GM18498 (cell line): ENCODE data around the gene PHEX.

Experiments
- ATAC-seq: cut with Tn5 transposase; IDR thresholded peaks from one replicate; pipeline ENCODE4 v1.9.1; 2021; ENCODE audit warnings: mild to moderate bottlenecking, moderate library complexity; ENCODE audit not compliant: unreplicated experiment

Gene PHEX

GRCh38 chrX:22097012-22097694 is 65.0 kb downstream of the PHEX start:
- ATAC-seq, result no peak

GRCh38 chrX:22105231-22105630 is 73.1 kb downstream of the PHEX start:
- no peak for ATAC-seq

- ATAC-seq, result no peak
Measured at GRCh38 chrX:22105971-22106370, 73.8 kb downstream of the PHEX start.

DNA sequence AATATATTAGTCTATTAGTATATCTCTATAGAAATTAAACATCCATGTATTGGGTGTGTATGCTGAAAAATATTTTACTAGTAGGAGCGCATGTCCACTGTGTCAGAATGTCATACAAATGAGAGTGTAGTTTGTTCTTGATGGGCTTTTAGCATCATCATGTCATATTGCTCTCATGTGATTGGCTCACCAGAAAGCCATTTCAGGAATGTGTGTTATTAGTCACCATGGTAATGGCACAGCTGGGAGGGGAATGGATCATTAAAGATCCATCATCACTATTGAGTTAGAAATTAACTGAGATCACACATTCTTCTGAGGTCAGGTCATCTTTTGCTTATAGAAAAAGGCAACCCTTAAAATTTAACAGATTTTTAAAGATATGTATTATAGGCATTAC is 77.3 kb downstream of the PHEX start:
- no peak for ATAC-seq

GRCh38 chrX:22110729-22111494 is 78.8 kb downstream of the PHEX start:
- no peak for ATAC-seq

DNA sequence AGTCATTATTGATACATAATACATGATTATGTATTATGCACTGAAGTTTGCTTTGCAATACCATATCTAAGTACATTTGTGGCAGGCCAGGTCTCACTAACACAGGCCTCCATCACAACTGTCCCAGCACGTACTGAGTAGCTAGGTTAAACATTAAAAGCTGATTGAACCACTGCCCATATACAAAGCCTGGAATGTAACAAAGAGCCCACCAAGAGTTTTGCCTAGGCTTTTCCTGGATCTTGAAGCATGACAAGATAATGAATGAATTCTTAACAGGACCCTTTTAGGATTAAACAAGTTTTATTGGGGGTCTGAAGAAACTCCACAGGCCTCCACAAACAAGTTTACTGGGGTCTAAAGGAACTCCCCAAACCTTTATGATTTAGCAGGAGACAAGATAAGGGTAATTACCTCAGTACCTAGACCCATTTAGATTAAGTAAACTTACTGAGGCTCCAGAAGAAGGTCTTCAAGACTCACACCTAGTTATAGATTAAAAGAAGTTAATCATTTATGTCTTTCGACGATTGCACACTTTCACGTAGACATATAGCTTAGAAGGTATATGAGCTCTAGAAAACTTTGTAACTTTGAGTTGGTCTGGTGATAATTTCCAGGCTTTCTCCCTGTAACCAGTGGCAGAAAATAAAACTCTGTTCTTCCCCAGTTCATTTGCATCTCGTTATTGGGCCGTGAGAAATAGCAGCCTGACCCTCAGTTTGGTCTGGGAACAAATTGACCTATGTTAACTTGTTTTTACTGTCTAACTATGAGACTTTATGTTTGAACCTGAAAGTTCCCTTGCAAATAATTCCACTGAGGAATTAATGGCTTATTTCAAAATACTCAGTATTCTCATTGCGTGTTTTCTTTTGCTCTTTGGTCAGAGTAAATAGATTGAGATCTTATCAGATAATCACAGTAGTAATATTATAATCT is 84.8 kb downstream of the PHEX start:
- ATAC-seq, result no peak

DNA sequence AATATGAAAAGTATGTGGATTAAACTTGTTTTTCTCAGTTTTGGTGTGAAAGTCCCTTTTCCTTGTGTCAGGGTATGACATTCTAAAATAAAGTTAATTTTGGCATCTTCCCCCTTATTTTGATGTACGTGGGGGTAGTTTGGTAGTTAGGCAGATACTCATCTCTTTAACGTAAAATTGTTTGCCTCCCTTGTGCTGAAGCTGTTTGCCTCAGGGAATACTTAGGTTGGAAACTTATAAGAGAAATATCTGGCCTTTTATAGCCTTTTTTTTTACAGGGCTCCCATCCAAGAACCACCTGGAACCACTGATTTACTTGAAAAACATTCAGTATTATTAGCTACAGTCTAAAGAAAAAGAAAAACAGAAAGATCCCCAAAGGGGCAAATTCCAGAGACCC is 85.5 kb downstream of the PHEX start:
- no peak for ATAC-seq

DNA sequence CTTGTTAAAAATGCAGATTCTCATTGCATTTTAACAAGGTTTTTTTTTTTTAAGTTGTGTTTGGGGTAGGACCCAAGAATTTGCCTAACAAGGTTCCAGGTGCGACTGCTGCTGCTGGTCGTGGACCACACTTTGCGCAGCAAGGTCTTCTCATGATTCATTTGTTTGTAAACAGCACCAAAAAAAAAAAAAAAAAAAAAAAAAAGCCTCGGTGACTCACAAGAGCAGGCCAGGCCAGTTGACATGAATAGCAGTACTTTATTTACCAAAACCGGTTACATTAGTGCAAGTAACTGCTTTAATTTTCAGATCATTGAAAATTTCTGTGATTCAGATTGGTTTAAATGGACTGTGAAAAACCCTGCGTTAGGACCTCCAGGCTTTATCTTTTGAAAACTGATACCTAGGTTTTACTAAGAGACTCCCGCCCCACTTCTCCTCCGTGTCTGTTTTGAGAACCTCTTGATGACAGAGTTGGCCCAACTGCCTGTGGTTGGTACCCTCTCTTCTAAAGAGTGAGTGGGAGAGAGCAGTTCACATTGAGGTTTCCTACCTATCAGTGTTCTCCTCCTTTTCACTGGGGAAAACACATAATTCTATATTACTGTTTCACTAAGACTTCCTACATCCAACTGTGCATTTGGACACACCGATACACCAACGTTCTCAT is 86.2 kb downstream of the PHEX start:
- no peak for ATAC-seq

DNA sequence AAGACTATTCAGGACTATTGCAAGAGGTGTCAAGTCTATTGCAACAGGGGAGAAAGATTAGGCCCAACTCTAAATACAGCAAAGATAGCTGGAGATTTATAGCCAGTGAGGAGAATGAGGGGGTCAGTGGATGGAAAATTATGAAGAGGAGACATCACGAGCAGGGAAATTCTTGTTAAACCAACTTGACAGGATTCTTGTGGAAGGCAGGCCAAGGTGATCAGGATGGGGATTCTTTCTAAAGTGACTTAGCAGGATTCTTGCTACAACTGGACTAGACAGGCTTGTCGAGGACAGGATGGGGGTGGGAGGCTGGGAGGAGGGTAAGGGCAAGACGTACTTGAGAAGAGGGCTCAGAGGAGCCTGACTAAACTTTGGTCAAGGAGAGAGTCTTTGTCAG is 89.0 kb downstream of the PHEX start:
- ATAC-seq, result no peak

DNA sequence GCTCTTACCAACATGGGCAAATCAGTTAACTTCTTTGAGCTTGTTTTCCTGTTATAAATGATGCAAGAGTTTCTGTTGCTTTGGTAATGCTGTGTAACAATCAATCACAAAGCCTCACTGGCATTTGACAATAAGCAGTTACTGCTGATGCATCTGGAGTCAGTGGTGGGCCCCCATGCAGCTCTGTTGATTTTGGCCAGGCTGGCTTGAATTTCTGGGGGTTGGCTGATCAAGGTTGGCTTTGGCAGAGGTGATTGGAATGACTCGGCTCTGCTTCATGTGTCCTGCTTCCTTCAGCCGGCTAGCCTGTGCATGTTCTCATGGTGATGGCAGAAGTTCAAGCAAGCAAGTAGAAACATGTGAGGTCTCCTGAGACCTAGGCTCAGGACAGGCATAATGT is 90.4 kb downstream of the PHEX start:
- no peak for ATAC-seq

DNA sequence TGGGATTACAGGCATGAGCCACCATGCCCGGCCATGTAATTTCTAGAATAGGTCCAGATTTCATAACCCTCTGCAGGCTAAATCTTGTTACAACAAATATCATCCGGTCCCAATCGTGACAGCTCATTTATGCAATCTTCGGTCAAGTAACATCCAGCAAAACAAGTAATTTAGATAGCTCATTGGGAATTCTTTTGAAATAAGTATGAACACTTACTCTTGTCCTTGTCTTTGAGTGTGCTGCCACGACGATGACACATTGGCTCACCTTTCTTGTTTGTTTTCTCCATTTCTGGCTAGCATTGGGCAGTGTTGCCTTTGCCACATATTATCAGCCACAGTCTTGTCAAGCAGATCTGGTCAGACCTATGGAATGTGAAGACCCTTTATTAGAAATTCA is 92.0 kb downstream of the PHEX start:
- ATAC-seq, result no peak

DNA sequence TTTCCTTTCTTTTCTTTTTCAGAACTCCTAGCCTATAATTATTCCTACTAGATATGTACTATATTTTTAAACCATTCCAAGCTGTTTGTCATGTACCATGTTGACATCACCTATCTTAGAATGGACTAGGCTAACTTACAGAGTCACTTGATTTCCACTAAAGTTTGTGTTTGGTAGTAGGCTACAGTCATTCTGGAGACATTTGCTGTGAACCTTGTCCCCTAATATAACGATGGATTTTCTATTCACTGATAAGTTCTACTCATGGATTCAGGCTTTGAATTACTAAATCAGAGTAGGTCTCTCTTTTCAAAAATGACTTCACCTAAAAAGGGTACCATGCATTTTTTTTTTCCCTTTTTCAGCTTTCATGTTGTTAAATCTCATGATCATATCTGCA is 93.4 kb downstream of the PHEX start:
- ATAC-seq, result no peak

GRCh38 chrX:22126327-22126726 is 94.2 kb downstream of the PHEX start:
- no peak for ATAC-seq

- ATAC-seq, result no peak
Measured at GRCh38 chrX:22128961-22129360, 96.8 kb downstream of the PHEX start.

DNA sequence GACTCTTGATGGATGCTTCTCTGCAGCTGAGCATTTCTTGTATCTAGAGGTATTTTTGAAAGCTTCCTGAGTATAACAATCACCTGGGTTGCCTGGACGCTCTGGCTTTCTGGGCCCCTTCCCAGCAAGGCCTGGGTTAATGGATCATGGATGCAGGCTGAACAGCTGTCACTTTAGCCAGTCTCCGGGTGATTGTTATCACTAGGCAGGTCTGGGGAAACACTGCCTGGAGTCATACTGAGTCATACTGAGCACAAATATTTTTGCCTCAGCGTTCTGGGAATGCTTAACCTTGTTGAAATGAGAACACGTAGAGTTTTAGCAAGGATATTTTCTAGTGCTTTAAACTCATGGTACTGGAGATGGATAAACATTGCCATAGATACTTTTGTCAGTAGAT is 102.6 kb downstream of the PHEX start:
- ATAC-seq, result no peak

DNA sequence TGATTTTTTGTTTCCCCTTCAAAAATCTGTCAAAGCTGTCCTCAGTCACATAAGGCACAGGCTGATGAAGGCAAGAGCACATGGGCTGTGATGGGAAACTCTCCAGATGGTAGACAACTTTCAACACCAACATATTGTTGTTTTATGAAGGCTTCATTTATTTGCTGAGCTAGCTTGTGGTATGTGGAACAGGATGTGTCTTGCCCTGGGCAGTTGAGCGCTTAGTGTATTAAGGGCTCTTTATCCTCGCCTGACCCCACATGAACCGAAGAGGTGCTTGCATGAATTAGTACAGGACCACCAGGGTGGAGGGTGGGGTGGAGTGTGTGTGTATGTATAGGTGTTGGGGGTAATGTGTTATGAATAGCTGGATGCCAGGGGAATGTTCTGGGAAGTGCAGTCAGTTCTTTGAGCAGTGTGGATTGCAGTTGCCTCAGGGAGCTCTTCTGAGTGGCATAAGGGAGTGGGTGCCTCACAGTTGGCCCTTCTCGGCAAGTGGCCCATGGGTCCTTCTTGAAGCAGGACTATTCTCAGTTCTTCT is 103.1 kb downstream of the PHEX start:
- no peak for ATAC-seq

DNA sequence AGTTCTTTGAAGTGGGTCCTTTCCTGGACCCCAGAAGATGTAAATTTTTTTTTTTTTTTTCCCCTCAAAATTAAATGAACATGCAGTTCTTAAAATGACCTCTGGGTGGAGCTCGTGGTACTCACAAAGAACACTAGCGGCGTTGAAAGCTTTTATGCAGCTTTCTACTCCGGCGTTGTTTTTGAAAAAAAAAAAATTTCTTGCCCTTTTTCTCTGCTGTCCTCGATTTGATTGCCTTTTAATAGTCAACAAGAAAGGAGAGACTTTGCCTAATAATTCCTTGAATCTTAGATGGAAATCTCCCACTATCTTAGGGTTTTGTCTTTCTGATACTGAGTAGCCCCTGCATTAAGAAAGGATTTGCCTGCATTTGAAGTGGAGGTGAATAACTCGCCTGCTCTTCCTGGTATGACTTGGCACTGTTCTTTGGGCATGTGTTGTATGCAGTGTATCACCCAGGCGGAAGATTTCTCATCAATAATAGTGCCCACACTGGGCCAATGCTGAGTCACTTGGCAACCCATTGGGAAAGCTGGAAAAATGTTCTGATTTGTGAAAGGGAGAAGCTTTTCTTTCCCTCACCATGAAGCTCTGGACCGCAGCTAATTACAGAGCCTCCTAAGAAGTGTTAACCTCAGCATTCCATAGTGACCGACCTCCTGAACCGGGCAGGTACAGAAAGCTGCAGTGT is 104.0 kb downstream of the PHEX start:
- ATAC-seq, result no peak

GRCh38 chrX:22136711-22137110 is 104.6 kb downstream of the PHEX start:
- ATAC-seq, result no peak

- no peak for ATAC-seq
Measured at GRCh38 chrX:22139822-22140221, 107.7 kb downstream of the PHEX start.

DNA sequence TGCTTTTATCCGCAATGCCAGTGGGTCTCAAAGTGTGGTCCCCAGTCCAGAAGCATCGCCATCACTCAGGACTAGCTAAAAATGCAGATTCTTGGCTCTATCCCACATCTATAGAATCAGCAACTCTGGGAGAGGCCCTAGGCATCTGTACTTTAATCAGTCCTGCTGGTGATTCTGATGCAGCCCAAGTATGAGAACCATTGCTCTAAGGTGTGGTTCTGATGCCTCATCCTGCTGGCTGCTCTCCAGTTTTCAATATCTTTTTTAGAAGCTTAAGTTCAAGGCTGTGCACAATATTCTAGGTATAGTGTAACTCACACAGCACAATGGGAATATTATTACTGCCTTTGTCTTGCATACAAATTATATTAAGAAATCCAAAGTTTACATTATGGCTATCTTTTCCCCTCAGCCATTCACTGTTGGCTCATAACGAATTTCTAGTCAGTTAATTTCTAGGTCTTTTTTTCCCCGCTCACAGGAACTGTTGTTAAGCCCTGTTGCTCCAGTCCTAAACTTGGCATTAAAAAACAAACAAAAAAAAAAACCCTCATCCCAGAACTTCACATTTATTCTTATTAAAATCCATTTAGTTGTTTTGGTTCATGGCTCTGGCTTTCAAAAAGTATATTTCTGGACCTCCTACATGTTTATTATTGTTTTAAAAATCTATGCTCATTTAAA is 109.1 kb downstream of the PHEX start:
- ATAC-seq, result no peak
